Lower leg skin (tissue), 4 donors: ENCODE results near the gene PARP11. TPM values are rescaled to one million over a fixed set of nuclear protein-coding genes. Genes with fewer than 3 reads are reported as not detected.
A peak's percentile ranks its signal among the peaks of the same experiment; 100 is the strongest.

Experiments
- DNase-seq, 2 donors: peaks; one replicate each; pipeline ENCODE4 v3.0.0-alpha.2; 2019; ENCODE audit warnings: low spot score in 2 of 2
- H3K4me3 ChIP-seq: fragments of 200-600 bp; sonication (generic); 2 replicates; pipeline ENCODE4 v1.5.1; 2017; ENCODE audit warnings: mild to moderate bottlenecking, low read depth; ENCODE audit not compliant: poor library complexity, severe bottlenecking
- CTCF ChIP-seq, 3 donors: fragments of 450-650 bp; IDR thresholded peaks; one replicate each; pipeline ENCODE4 v1.5.1; 2016; ENCODE audit warnings: antibody characterized with exemption in 3 of 3, mild to moderate bottlenecking in 3 of 3, moderate library complexity in 2 of 3
- POLR2A ChIP-seq, 2 donors: fragments of 450-650 bp; IDR thresholded peaks; one replicate each; pipeline ENCODE4 v1.6.1; 2016 to 2017; ENCODE audit warnings: antibody characterized with exemption in 2 of 2, mild to moderate bottlenecking in 1 of 2, moderate library complexity in 1 of 2
- WGBS, 2 donors: methylation state at CpG; one replicate each; pipeline ENCODE4 v1.1.5; 2018; 5-methylcytosine and 5-hydroxymethylcytosine counted together
- intact Hi-C: fragments of 100-400 bp; cut with DNase I; formaldehyde crosslinking; loops from one replicate; pipeline ENCODE4 v1.15.0; 2023; ENCODE audit warnings: low total_unique reads
- total RNA-seq, 4 donors: library from RNA; depleted of rRNA; stranded (reverse); fragments of >200 nt; gene quantifications; one replicate each; pipeline ENCODE4 v1.1.0, GENCODE V29; 2016

The PARP11 gene
- total RNA-seq, 4 donors from 2014 or later: 0.34 to 4.2 (median 2.0) TPM

- DNase-seq: peak; percentile 55 to 89
- 45 to 46% methylated on average over 14 of the region's 14 CpGs for WGBS, 2 donors
- TF ChIP-seq CTCF (IDR thresholded peaks at IDR 0.05): peak in 1 of 3 donors; percentile 8
- TF ChIP-seq POLR2A (IDR thresholded peaks at IDR 0.05): no peak
- intact Hi-C loops: loop anchor here (5.0 kb wide), 1 partner anchor 502 kb away; no protein-coding TSS in a partner anchor
- H3K4me3 ChIP-seq: no peak overlapping the region
Observed at GRCh38 chr12:3803865-3804472, 69.2 kb downstream of the PARP11 start.

DNA sequence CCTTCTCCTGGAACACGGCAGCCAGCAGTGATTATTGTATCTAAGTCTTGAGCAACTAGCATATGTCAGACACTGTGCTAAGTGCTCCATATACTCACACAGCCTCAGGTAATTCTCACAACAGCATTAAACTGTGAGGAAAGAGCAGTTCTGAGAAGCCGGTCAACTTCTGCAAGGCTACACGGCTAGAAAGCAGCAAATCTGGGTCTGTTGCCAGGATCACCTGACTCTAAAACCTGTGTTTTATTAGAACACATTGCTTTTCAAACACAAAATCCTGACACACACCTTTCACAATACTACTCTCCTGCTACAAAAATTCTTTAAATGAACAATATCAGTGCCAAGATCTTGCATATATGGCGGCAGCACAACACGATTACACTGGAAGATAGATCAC is 70.5 kb downstream of the PARP11 start:
- 81 to 82% methylated on average over 5 of the region's 5 CpGs for WGBS, 2 donors
- H3K4me3 ChIP-seq: no peak overlapping the region
- intact Hi-C loops: loop anchor here (5.0 kb wide), 1 partner anchor 500 kb away; no protein-coding TSS in a partner anchor
- TF ChIP-seq POLR2A (IDR thresholded peaks at IDR 0.05) (no peak), CTCF (IDR thresholded peaks at IDR 0.05) (no peak)
- no peak for DNase-seq

DNA sequence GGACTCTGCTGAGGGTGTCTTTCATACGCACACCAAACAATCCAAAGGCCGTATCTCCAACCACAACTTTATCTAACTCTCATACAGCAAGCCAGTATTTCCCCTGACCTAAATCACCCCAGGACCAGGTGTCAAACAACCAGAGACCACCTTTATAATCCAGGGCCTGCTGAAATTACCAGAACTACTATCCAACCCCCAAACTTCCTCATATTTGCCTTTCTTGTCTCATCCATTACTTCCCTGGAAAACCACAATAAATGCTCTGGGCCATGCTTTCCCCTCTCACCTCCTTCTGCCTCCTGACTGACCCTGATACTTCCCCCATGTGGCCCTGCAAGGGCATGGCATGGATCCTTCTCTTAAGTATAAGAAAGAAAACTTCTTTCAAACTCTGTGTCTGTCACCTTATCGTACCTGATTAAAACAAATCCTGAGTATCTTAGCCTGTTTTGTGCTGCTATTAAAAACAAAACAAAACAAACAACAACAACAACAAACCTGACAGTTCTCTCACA is 75.6 kb downstream of the PARP11 start:
- H3K4me3 ChIP-seq: no peak overlapping the region
- no peak for DNase-seq
- TF ChIP-seq CTCF (IDR thresholded peaks at IDR 0.05) (no peak), POLR2A (IDR thresholded peaks at IDR 0.05) (no peak)
- WGBS, 2 donors: 91 to 94% methylated on average over 3 of the region's 3 CpGs
- intact Hi-C loops: no loop called here

- H3K4me3 ChIP-seq: no peak overlapping the region
- WGBS, 2 donors: 68 to 70% methylated on average over 5 of the region's 5 CpGs
- TF ChIP-seq CTCF (IDR thresholded peaks at IDR 0.05) (no peak), POLR2A (IDR thresholded peaks at IDR 0.05) (no peak)
- no peak for DNase-seq
- intact Hi-C loops: no loop called here
Observed at GRCh38 chr12:3795492-3796133, 77.6 kb downstream of the PARP11 start.

DNA sequence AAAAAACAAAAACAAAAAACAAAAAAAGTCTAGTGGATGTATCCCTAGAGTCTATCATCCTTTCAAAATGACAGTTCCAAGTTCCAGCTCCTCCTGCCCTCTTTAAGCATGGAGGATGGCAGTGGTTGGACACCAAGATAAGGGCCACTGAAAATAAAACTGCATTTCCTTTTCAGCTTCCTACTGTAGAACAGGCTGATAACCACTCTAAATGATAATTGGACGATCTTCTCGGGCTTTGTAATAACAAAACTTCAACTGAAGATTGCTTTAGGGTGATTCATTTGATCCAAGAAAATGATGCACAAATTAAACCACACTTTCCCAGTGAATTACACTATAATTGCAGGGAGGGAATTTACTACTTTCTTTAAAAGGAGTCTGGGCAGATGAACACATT is 78.1 kb downstream of the PARP11 start:
- no peak overlapping the region for H3K4me3 ChIP-seq
- WGBS, 2 donors: 60 to 62% methylated on average over 2 of the region's 2 CpGs
- DNase-seq: no peak
- TF ChIP-seq POLR2A (IDR thresholded peaks at IDR 0.05) (no peak), CTCF (IDR thresholded peaks at IDR 0.05) (no peak)
- intact Hi-C loops: no loop called here
